Stimulated activated CD4-positive, alpha-beta T cell treated with anti-CD3 and anti-CD28 coated beads, TNF-alpha, amount 100 ng/mL, for 48 hours (primary cell): ENCODE results near the gene C12orf42.
A peak's percentile ranks its signal among the peaks of the same experiment; 100 is the strongest.
"Not testable (repeated sequence)": the region's sequence is repeated elsewhere in the genome, so short reads cannot be mapped to it uniquely, and the experiment has no call there.

ENCODE experiments used
- DNase-seq, 3 donors: peaks; one replicate each; pipeline ENCODE4 v3.0.0-alpha.2; 2020; ENCODE audit warnings: low read depth in 3 of 3

The C12orf42 gene

DNA sequence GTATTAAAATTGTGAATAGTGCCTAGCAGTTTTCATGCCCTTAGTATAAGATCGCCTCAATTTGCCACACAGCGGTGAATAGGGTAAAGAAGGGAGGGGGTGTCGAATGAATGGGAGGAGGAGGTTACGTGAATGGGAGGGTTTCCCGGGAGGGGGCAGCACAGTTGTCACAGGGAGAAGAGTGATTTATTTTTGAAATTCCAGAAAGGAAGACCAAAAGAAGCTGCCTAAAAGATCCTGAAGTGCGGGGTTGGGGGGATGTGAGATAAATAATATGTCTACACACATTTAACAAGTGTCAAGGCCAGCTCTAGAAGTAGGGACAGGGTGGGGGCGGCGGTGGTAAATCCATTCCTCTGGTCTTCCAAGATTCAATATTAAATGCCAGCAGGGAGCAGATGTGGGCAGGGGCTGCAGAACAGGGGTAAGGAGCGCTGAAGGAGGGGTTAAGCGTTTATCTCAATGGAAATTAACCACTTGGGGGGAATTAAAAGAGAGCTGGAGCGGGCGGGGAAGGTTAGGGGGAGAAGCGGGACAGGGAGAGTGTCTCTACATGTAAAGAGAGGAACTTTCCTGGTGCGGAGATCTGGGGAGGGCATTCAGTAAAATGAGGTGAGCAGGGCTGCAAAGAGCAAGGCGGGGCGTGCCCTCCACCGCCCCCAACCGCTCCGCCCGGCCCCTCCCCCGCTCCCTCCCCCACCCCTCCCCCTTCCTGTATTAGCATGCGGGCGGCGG, 867 bp downstream of the C12orf42 start:
- DNase-seq: no peak

DNA sequence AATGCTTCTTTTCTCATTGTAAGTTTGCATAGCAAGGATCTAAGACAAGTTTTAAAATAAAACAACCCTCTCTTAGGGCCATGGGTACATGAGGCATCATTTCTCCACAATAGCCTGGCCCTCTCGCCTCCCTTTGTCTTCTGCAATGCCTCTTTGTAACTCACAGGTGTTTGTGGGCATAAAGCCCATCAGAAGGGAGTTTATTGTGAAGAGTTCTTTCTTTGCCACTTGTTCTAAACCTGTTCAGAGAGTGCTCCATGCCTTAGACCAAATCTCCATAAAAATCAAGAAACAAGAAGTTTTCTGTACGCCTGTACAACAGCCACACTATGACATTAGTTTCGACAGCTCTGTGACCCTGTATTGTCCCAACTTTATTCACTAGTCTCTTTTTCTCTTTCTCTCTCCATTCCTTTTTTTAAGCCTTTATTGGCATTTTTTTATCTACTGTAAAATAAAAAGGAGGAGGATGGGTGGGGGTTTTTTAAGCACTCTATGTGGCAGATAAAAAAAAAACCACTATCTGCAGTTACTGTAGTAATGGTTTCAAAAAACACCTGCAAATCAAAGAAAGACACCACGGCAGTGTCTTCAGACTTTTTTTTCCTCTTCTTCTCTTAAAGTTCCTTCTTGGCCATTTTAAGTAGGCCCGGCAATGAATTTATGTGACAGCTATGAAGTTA, 1.6 kb downstream of the C12orf42 start:
- no peak for DNase-seq

DNA sequence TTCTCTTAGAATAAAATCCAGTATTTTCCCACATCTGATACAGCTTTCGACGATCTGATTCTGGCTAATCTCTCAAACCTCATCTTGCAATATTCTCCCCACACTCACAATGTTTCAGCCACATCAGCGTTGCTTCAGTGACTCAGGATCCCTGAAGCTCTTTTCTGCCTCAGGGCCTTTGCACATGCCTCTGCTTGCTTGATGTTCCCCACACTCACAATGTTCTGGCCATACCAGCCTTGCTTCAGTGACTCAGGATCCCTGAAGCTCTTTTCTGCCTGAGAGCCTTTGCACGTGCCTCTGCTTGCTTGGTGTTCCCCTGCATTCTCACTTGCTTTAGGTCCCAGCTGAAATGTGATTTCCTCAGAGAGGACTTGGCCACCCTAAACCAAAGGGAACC, 2.6 kb downstream of the C12orf42 start:
- no peak for DNase-seq

DNA sequence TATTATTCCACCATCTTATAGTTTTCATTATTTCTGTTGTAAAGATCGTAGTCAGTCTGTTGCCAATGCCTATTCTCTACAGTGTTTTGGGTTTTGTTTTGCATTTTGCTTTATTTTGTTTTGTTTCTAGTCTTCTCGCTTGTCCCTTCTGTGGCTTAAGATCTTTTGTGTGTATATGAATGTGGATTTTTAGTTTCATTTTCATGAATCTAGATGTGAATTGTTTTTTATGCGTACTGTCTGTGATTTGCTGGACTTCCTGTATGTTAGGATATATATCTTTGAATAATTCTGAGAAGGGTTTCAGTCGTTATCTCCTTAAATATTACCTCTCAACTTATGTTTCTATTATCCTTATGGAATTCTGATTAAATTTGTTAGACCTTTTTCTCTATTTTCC, 13.4 kb downstream of the C12orf42 start:
- no peak for DNase-seq

DNA sequence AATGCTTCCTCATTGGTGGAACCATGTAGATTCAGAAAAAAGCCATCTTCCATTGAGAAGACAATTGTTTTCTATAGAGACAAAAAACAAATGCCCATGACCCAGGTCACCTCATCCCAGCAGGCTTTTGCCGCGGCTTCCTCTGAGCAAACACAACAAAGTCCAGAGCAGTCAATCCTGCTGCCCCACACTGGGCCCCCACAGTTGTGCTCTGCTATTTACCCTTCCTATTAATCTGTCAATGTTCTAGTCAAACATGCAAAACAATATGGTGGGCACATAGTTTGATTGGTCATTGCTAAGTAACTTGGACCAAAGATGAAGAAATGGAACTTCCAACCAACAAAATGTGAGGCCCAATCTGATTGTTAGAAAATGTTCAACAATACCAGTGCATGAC, 20.7 kb downstream of the C12orf42 start:
- DNase-seq: no peak

DNA sequence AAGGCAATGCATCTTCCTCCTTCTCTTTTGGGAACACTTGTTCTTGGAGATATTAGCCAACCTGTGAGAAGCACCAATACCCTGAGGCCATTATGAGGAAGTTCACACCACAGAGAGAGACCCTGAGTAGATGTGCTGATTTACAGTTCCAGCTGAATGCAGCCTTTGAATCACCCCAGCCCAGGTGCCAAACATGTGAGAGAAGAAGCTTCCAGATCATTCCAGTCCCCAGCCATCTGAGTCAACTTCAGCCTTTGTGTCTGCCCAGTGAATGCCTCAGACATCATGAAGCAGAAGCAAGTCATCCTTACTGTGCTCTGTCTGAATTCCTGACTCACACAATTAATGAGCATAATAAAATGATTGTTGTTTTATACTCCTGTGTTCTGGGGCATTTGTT, 25.1 kb downstream of the C12orf42 start:
- no peak for DNase-seq

DNA sequence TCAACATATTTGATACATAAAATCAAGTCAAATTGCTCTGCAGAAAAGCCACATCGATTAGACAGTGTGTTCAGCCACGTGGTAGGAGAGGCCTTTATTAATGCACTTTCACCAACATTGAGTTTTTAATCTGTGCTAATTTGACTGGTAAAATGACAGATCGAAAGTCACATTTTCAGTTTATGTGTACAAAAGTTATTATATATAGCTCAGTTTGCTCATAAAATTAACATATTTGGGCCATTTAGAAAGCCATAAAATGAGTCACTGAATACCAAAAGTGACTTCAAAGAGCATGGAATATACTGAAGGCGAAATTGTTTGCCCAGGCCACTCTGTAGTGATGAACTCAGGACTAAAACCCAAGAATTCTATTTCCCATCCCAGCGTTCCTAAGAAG, 26.0 kb downstream of the C12orf42 start:
- DNase-seq: no peak

DNA sequence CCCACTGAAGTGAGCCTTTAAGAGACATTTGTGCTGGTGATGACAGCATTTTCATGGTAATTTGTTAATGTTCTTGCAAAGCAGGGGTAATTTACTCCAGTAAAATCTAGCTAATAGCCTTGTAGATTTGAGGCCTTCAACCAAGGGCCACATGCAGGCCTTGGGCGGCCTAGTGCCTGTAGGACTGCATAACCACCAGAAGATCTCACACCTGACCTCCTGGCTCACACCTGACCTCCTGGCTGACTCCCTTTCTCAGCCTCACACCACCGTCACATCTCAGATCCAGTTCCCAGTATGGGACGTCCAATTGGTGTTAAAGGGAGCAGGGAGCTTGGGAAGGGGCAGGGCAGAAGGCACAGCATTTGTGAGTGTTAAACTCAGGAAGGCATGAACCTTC, 26.9 kb downstream of the C12orf42 start:
- DNase-seq: no peak

DNA sequence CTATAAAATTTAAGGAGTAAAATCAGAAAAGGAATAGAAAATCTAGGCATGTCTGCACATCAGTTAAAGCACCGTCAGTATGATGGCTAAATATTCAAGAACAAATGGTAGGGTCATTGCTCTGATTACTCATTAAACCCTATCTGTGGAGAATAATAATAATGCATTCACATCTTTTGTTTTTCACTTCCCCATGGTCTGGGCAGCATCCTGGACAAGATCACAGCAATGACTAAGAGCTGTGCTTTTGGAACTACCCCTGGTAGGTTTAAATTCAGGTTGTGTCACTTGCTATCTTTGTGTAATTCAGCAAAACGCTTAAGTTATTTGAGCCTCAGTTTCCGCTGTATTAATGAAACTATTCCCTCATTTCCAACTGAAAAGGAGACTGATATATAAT, 33.1 kb downstream of the C12orf42 start:
- no peak for DNase-seq

DNA sequence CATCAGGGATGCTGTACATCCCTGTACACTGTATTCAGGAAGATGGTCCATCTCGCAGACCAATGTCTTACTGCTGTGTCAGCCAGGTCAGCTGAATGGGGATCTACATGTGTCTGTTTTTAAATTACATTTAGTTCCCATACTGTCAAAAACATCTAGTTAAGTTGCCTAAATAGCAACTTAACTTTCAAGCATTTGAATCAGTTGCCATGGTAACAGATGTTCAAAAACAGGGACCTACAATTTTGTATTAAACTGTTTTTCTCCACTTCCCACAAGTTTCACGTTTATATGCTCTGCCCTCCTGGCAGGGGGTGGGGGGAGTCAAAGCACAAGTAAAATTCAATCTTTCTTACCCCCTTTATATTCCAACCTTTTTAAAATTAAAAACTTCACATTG, 38.3 kb downstream of the C12orf42 start:
- DNase-seq: no peak

DNA sequence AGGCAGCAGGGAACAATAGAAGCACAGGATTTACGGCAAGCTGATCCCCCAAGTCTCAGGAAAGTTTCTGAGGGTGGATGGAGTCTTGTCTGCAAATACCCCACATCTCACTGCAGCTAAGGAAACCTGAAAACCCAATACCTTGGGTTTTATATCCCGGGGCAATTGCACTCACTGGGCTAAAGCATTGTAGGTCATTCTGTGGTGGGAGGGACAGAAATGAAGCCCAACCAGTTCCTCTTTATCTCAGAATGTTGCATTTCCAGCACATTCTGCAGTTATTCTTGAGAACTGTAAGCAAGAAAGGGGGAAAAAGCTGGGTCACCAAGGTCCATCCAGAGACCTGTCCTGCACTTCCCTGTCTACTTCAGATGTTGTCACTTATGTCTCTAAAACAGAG, 39.8 kb downstream of the C12orf42 start:
- no peak for DNase-seq

DNA sequence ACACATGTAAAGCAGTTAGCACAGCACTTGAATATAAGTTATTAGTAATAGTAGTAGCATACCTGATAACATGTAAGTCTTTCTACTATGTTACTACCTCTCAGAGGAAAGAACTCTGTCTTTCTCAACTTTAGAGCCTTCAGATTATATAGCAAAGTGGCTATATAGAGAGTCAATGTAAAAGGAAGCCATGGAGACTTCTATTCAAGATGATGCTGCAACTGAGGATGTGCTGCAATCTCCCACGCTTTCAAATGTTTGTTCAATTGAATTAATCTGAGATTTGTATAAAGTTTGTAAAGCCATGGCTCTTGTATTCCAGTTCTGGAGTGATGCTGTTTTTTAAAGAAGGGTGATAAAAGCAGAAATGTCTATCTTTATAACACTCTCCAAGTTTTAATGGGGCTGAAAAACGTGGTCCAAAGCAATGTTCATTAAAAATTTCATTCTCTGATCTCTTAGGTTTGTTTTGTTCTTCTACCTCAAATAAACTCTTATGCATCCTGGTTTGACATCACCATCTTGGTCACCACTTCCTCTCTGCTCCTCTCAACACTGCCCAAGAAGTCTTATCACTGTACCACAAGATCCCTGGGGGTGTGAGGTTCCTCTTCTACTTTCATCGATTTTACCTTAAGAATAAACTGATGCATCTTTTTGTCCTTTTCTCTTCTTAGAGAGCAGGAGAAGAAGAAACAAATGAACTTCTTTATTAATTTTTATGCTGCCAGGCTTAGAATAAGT, 40.6 kb downstream of the C12orf42 start:
- DNase-seq: no peak

DNA sequence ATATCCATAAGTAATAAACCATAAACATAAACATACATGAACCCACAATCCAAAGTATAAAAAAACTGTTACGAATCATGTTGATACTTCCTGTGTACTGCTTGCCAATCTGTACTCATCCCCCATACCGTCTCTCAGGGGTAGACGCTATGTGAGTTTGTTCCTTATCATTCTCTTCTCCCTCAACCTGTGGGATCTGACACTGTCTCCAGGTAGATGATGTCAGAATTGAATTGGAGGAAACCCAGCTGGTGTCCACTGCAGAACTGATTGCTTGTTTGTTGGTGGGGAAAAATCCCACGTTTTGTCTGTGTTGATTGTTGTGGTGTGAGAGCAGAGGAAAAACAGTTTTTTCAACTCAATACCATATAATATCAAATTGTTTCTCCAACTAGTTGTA, 50.8 kb downstream of the C12orf42 start:
- DNase-seq: no peak

DNA sequence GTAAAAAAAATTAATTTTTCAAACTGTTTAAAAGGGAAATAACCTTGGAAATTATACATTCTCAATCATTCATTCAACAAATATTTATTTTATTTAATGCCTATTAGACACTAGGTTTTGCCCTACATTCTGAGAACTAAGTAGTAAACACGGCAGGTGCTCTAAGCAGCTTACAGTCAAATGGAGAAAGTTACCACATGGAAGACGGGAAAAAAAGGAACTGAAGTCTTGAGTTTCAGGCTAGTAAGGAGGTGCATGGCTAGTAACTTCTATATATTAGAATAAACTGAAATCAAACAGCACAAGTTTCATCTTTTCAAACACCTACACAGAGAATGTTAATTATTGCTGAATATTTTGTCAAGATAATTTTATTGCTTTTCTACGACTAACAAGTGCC, 52.9 kb downstream of the C12orf42 start:
- DNase-seq: no peak

DNA sequence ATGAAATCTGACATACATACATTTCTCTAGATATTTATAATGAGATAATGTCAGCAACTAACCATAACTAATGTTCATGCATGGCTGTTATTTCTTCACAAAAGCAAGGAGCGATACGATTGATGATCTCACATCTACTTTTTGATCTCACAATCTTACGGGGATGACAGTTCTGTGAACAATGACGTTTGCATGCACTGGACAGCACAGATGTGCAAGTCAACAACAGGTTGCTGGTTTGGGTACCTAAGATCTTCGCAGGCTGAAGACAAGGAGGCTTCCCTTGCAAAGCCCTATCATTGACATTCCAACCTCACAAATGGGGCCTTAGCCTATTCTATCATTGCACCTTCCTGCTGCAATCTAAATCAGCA, 53.6 kb downstream of the C12orf42 start:
- DNase-seq: no peak

DNA sequence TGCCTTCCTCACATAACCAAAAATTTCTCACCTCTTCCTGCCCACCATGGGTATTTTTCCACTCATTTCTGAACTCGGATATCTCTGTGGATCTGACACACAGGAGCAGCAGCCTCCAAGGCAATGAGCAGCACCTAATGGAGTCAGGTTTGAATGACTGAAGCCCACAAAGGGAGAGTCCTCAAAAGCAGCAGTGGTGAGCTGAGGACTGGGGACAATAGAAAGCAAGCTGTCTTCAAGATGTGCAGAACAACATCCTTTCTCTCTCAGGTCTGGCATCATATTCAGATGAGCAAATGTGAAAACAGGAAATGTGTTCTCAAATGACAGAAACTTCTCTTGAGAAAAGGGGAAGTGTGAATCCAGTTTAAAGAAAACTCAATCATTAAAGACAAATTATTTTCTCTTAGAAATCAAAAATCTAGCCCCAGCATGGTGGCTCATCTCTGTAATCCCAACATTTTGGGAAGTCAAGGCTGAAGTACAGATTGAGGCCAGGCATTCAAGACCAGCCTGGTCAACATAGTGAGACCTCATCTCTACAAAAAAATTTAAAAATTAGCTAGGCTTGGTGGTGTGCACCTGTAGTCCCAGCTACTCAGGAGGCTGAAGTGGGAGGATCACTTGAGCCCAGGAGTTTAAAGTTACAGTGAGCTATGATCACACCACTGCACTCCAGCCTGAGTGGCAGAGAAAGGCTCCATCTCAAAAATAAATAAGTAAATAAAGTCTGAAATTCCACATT, 54.2 kb downstream of the C12orf42 start:
- DNase-seq: peak in 1 of 3 donors; percentile 21

DNA sequence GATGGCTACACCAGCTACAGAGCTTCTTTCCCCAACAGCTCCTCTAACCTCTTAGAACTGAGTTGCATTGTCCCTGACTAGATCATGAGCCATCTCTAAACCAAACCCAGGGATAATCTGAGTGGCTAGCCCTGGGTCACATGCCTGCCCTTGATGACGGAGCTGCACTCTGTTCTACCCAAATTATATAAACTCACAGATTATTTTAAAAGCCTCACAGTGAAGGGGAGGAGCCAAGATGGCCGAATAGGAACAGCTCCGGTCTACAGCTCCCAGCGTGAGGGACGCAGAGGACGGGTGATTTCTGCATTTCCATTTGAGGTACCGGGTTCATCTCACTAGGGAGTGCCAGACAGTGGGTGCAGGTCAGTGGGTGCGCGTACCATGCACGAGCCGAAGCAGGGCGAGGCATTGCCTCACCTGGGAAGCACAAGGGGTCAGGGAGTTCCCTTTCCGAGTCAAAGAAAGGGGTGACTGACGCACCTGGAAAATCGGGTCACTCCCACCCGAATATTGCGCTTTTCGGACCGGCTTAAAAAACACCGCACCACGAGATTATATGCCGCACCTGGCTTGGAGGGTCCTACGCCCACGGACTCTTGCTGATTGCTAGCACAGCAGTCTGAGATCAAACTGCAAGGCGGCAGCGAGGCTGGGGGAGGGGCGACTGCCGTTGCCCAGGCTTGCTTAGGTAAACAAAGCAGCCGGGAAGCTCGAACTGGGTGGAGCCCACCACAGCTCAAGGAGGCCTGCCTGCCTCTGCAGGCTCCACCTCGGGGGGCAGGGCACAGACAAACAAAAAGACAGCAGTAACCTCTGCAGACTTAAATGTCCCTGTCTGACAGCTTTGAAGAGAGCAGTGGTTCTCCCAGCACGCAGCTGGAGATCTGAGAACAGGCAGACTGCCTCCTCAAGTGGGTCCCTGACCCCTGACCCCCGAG, 61.3 kb downstream of the C12orf42 start:
- DNase-seq: not testable (repeated sequence)

DNA sequence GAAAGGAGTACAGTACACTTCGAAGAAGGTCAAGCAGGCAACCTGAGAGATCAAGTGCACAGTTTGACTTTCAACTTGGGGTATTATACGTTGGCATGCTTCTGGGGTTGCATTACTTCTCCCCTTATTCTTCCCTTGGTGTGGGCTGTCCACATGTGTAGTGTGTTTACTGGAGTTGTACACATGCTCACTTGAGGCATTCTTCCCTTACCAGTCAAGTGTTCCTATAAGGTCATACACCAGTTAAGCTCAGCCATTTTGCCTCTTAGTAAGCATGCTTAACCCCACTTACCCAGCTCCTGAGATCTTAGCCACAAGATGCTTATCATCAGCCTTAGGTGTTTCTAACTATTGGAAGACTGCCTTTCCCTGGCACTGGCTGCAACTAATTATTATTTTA, 63.8 kb downstream of the C12orf42 start:
- DNase-seq: no peak

DNA sequence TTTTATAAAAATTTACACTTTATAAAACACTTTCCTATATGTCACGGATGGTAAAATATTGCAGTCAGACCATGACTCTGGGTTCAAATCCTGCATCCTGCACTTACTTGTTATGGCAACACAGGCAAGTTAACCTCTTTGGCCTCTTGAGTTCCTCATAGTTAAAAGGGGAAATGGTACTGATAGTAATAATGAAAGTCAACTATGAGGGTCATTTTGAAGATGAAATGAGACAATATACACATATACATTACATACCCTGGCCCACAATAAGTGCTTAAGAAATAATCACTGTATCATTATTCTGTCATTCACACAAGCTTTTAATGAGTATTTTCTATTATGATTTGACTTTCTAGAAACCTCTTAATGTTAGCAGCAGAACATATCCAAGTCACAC, 64.4 kb downstream of the C12orf42 start:
- DNase-seq: no peak

DNA sequence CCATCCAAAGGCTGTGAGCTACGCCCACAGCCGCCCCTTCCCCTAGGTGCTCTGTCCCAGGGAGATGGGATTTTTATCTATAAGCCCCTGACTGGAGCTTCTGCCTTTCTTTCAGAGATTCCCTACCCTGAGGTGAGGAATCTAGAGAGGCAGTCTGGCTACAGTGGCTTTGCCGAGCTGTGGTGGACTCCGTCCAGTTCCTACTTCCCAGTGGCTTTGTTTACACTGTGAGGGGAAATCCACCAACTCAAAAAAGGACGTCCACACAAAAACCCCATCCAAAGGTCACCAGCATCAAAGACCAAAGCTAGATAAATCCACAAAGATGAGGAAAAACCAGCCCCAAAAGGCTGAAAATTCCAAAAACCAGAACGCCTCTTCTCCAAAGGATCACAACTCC, 70.1 kb downstream of the C12orf42 start:
- DNase-seq: not testable (repeated sequence)
